ENCODE measurements around the gene RND3.

DNA sequence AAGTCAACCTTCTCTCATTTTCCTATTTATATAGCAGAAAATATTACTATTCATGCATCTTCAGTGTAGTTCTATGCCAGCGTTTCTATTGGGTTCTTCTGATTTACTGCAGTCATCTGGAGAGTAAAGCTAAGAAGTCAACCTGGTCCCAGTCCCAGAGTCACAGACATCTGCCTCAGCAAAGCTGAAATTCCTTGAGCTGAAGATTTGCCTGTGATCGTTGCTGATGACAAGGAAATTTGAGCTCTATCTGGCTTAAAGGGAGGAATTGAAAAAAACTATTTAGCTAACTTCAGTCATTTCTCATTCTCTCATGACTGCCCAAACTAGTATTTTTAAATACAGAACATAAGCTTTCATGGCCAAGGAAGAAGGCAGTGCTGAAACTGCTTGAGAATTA lies 45.7 kb downstream of the RND3 start:
- TF ChIP-seq POLR2A (IDR thresholded peaks at IDR 0.05) (no peak), CTCF (IDR thresholded peaks at IDR 0.05) (no peak)

Measured in esophagus squamous epithelium (tissue), 4 donors.